A549 (cell line): Measurements from ENCODE around the gene CLPX. TPM values are rescaled to one million over a fixed set of nuclear protein-coding genes. Genes with fewer than 3 reads are reported as not detected.
A peak's percentile ranks its signal among the peaks of the same experiment; 100 is the strongest.

Experiments used
- ATAC-seq, 2 experiments: fragments of 200-7000 bp in 1 of 2; fragments of >200 bp in 1 of 2; cut with Nextera tagmentation in 1 of 2; cut with Tn5 transposase in 1 of 2; 3 replicates each; pipeline versions ENCODE4 v1.8.0 to v1.9.1; 2018 to 2020; ENCODE audit warnings: mild to moderate bottlenecking in 1 of 2, moderate library complexity in 1 of 2
- CTCF ChIA-PET: fragments of 300-600 bp; sonication (Branson Sonifier 250); formaldehyde crosslinking; extraction: SDS; loops from one replicate; lab custom pipeline; 2021; ENCODE audit warnings: antibody characterized with exemption, inconsistent platforms; lab: Yijun Ruan, JAX
- POLR2A ChIA-PET: fragments of 350-600 bp; formaldehyde crosslinking; extraction: SDS; loops from one replicate; lab custom pipeline; 2021; ENCODE audit warnings: antibody characterized with exemption, inconsistent platforms; lab: Yijun Ruan, JAX
- DNase-seq, 2 experiments: peaks; one replicate each; pipeline versions ENCODE4 v3.0.0 to v3.0.0-alpha.2; 2011 to 2016; ENCODE audit warnings: low read depth in 1 of 2, low spot score in 1 of 2
- FAIRE-seq: peaks from 2 replicates; lab custom pipeline; 2011; peaks lifted over from hg19 to GRCh38; lab: Jason Lieb, UNC
- H3K27ac ChIP-seq, 2 experiments: fragments of >200 bp; sonication (Bioruptor Twin); formaldehyde crosslinking; 3 replicates each; pipeline ENCODE4 v1.5.1; 2016 to 2017
- H3K4me1 ChIP-seq: fragments of >200 bp; sonication (Bioruptor Twin); formaldehyde crosslinking; 3 replicates; pipeline ENCODE4 v1.6.1; 2016
- H3K4me2 ChIP-seq: fragments of >200 bp; sonication (Bioruptor Twin); formaldehyde crosslinking; 3 replicates; pipeline ENCODE4 v1.6.1; 2016
- H3K4me3 ChIP-seq: fragments of >200 bp; sonication (Bioruptor Twin); formaldehyde crosslinking; 3 replicates; pipeline ENCODE4 v1.5.1; 2016
- H3K9me3 ChIP-seq: fragments of >200 bp; sonication (Bioruptor Twin); formaldehyde crosslinking; 3 replicates; pipeline ENCODE4 v1.6.1; 2016
- ATOH8 ChIP-seq: fragments of 250-450 bp; sonication (Bioruptor Pico); IDR thresholded peaks from 2 replicates; pipeline ENCODE4 v1.5.0; 2020; ENCODE audit warnings: low read depth, mild to moderate bottlenecking, moderate library complexity
- BHLHE40 ChIP-seq: IDR thresholded peaks from 2 replicates; pipeline ENCODE4 v1.6.1; 2012; ENCODE audit warnings: low read depth, low read length, inconsistent platforms
- CEBPB ChIP-seq, 2 experiments: fragments of >200 bp in 1 of 2; sonication (Bioruptor Twin) in 1 of 2; formaldehyde crosslinking in 1 of 2; IDR thresholded peaks; 2 replicates each; pipeline ENCODE4 v1.6.1; 2012 to 2016
- EHMT2 ChIP-seq: fragments of 200-600 bp; sonication (generic); IDR thresholded peaks from 2 replicates; pipeline ENCODE4 v1.6.1; 2016; ENCODE audit warnings: antibody characterized with exemption, low read depth, mild to moderate bottlenecking, moderate library complexity
- EP300 ChIP-seq, 2 experiments: fragments of >200 bp; sonication (Bioruptor Twin); formaldehyde crosslinking; IDR thresholded peaks; 2 replicates in 1 of 2; 3 replicates in 1 of 2; pipeline ENCODE4 v1.6.1; 2016 to 2017
- ESRRA ChIP-seq: fragments of 150-350 bp; IDR thresholded peaks from 2 replicates; pipeline ENCODE4 v1.6.1; 2014; ENCODE audit warnings: mild to moderate bottlenecking, low read length, borderline replicate concordance
- FOSL2 ChIP-seq, 2 experiments: fragments of 450-650 bp in 1 of 2; fragments of >200 bp in 1 of 2; sonication (Bioruptor Twin) in 1 of 2; formaldehyde crosslinking; IDR thresholded peaks; 2 replicates each; pipeline versions ENCODE4 v1.5.0 to v1.6.1; 2016 to 2020; ENCODE audit warnings: mild to moderate bottlenecking in 1 of 2, moderate library complexity in 1 of 2
- HDAC2 ChIP-seq: fragments of 200-600 bp; sonication (generic); IDR thresholded peaks from 2 replicates; pipeline ENCODE4 v1.6.1; 2016
- HMGXB4 ChIP-seq: fragments of 250-450 bp; sonication (Bioruptor Pico); IDR thresholded peaks from 2 replicates; pipeline ENCODE4 v1.5.0; 2021; ENCODE audit warnings: mild to moderate bottlenecking, moderate library complexity, borderline replicate concordance
- JUNB ChIP-seq: fragments of >200 bp; sonication (Bioruptor Twin); formaldehyde crosslinking; IDR thresholded peaks from 2 replicates; pipeline ENCODE4 v1.6.1; 2016
- KDM1A ChIP-seq: fragments of 200-600 bp; sonication (generic); IDR thresholded peaks from 2 replicates; pipeline ENCODE4 v1.6.1; 2016; ENCODE audit warnings: low read depth, mild to moderate bottlenecking
- KDM5A ChIP-seq: fragments of 200-600 bp; sonication (generic); IDR thresholded peaks from 2 replicates; pipeline ENCODE4 v1.6.1; 2016; ENCODE audit warnings: antibody characterized with exemption, mild to moderate bottlenecking
- MAFK ChIP-seq: fragments of 450-650 bp; IDR thresholded peaks from 2 replicates; pipeline ENCODE4 v1.6.1; 2014; ENCODE audit not compliant: partially characterized antibody
- MAZ ChIP-seq: fragments of 150-350 bp; IDR thresholded peaks from 2 replicates; pipeline ENCODE4 v1.6.1; 2014; ENCODE audit warnings: antibody characterized with exemption, low read depth, low read length, borderline replicate concordance
- NFE2L2 ChIP-seq: fragments of 150-350 bp; conservative IDR thresholded peaks from 2 replicates; pipeline ENCODE4 v1.6.1; 2014; ENCODE audit warnings: low read length
- NPAS2 ChIP-seq: fragments of 250-450 bp; sonication (Bioruptor Pico); IDR thresholded peaks from 2 replicates; pipeline ENCODE4 v1.8.0; 2022; ENCODE audit warnings: mild to moderate bottlenecking, moderate library complexity, borderline replicate concordance
- PBX3 ChIP-seq: IDR thresholded peaks from 2 replicates; pipeline ENCODE4 v1.6.1; 2012
- POLR2AphosphoS2 ChIP-seq: conservative IDR thresholded peaks from 2 replicates; pipeline ENCODE4 v1.6.1; 2012; ENCODE audit warnings: low read length, improper control_type of control experiment, inconsistent platforms
- RAD21 ChIP-seq, 2 experiments: fragments of >200 bp in 1 of 2; sonication (Bioruptor Twin) in 1 of 2; formaldehyde crosslinking in 1 of 2; IDR thresholded peaks in 1 of 2; conservative IDR thresholded peaks in 1 of 2; 2 replicates in 1 of 2; 3 replicates in 1 of 2; pipeline ENCODE4 v1.6.1; 2012 to 2018; ENCODE audit warnings: inconsistent platforms in 1 of 2
- RCOR1 ChIP-seq: fragments of 150-350 bp; IDR thresholded peaks from 2 replicates; pipeline ENCODE4 v1.6.1; 2014; ENCODE audit warnings: antibody characterized with exemption, low read length, low read depth
- RFX5 ChIP-seq: fragments of 450-650 bp; IDR thresholded peaks from 2 replicates; pipeline ENCODE4 v1.7.1; 2014; ENCODE audit warnings: antibody characterized with exemption, mild to moderate bottlenecking, moderate library complexity
- SREBF2 ChIP-seq: fragments of 450-650 bp; IDR thresholded peaks from 2 replicates; pipeline ENCODE4 v1.6.1; 2014; ENCODE audit warnings: mild to moderate bottlenecking, moderate library complexity
- TFCP2L1 ChIP-seq: fragments of 250-450 bp; sonication (Bioruptor Pico); IDR thresholded peaks from 2 replicates; pipeline ENCODE4 v1.5.0; 2021; ENCODE audit warnings: mild to moderate bottlenecking
- WGBS: methylation state at CpG from one replicate; pipeline ENCODE4 v1.1.6; 2017; ENCODE audit errors: missing lambda C conversion rate; 5-methylcytosine and 5-hydroxymethylcytosine counted together
- polyA plus RNA-seq, 4 experiments: library from polyadenylated mRNA; depleted of rRNA in 3 of 4; stranded (reverse); fragments of >200 nt; fragmentation: RNase III in 1 of 4; extraction: RNeasy Plus Mini Kit Qiagen cat#74134 plus additional on column Dnase treatment in 1 of 4; gene quantifications; 2 replicates in 3 of 4; 3 replicates in 1 of 4; pipeline ENCODE4 v1.2.3, GENCODE V29; 2011 to 2017
- TF ChIP-seq, protein P1 (sequence below): fragments of 150-350 bp; IDR thresholded peaks from 2 replicates; pipeline ENCODE4 v1.6.1; 2014; ENCODE audit warnings: low read depth, mild to moderate bottlenecking, low read length
- TF ChIP-seq, protein P2 (sequence below): fragments of >200 bp; sonication (Bioruptor Twin); formaldehyde crosslinking; IDR thresholded peaks from 3 replicates; pipeline ENCODE4 v1.6.1; 2016

Gene CLPX
- polyA plus RNA-seq, 2 of the 4 experiments (the other 2 are of a cell fraction): 55.4 to 113 TPM

GRCh38 chr15:65154720-65155119 lies 30.4 kb downstream of the CLPX start:
- no peak for ATAC-seq
- Histone ChIP-seq H3K27ac (no peak overlapping the region), H3K4me1 (no peaks in the 10 kb centered on the region), H3K4me2 (no peak overlapping the region), H3K4me3 (no peak overlapping the region), H3K9me3 (no peaks in the 10 kb centered on the region)
- 93% methylated on average over 6 of the region's 6 CpGs for WGBS
- no peak for FAIRE-seq
- ChIA-PET POLR2A (no interaction called here), CTCF (no interaction called here)
- no peak for DNase-seq
- TF ChIP-seq RAD21 (conservative IDR thresholded peaks at IDR 0.05 in 1 of 2, IDR thresholded peaks at IDR 0.05 in 1 of 2): no peak
- peak in 1 of 2 experiments; percentile 27; a peak in 2 of 4 replicates for TF ChIP-seq CEBPB (IDR thresholded peaks at IDR 0.05)
- TF ChIP-seq NFE2L2: no peak
- TF ChIP-seq, protein P1, sequence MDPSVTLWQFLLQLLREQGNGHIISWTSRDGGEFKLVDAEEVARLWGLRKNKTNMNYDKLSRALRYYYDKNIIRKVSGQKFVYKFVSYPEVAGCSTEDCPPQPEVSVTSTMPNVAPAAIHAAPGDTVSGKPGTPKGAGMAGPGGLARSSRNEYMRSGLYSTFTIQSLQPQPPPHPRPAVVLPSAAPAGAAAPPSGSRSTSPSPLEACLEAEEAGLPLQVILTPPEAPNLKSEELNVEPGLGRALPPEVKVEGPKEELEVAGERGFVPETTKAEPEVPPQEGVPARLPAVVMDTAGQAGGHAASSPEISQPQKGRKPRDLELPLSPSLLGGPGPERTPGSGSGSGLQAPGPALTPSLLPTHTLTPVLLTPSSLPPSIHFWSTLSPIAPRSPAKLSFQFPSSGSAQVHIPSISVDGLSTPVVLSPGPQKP: no peak

DNA sequence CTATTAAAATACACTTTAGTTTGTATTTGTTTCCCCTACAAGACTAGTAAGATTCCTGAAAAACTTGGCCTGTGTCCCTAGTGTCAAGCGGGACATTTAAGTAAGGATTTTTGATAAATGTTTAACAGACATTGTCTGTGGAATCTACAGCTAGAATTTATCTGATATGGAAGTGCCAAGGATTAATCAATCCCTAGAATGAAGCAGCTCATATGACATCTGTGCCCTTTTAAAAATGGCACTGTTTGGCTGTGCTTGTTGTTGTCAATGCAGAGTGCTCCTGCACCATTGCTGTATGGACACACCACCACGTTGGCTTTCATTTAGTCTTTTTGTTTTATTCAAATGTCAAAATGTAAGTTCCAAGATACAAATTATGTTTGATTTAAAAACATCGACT lies 37.2 kb downstream of the CLPX start:
- no peak overlapping the region for H3K4me2 ChIP-seq
- no peak overlapping the region for H3K4me3 ChIP-seq
- ATAC-seq (no peak), FAIRE-seq (no peak), DNase-seq (no peak)
- ChIA-PET POLR2A (interaction anchor here (1.2 kb wide), 1 partner anchor 157 kb away, joined by 4 read pairs; the partner anchor contains the start of gene RNU5B-1), CTCF (interaction anchor here (1.0 to 3.0 kb wide), 4 partner anchors 9 to 237 kb away, joined by 3 to 8 read pairs (median 4); no protein-coding TSS in a partner anchor)
- no peaks in the 10 kb centered on the region for H3K9me3 ChIP-seq
- TF ChIP-seq, protein P1: no peak
- no peak for TF ChIP-seq RCOR1
- no peak for TF ChIP-seq JUNB
- TF ChIP-seq EP300 (IDR thresholded peaks at IDR 0.05): no peak
- TF ChIP-seq ATOH8 (CRISPR knock-in tag): no peak
- no peak for TF ChIP-seq POLR2AphosphoS2
- no peak for TF ChIP-seq CEBPB (IDR thresholded peaks at IDR 0.05)
- TF ChIP-seq KDM5A: no peak
- TF ChIP-seq HDAC2: no peak
- TF ChIP-seq NPAS2: no peak
- TF ChIP-seq HMGXB4 (CRISPR knock-in tag): no peak
- no peak for TF ChIP-seq MAZ
- no peak overlapping the region for H3K27ac ChIP-seq
- 90% methylated on average over 3 of the region's 3 CpGs for WGBS
- no peaks in the 10 kb centered on the region for H3K4me1 ChIP-seq

DNA sequence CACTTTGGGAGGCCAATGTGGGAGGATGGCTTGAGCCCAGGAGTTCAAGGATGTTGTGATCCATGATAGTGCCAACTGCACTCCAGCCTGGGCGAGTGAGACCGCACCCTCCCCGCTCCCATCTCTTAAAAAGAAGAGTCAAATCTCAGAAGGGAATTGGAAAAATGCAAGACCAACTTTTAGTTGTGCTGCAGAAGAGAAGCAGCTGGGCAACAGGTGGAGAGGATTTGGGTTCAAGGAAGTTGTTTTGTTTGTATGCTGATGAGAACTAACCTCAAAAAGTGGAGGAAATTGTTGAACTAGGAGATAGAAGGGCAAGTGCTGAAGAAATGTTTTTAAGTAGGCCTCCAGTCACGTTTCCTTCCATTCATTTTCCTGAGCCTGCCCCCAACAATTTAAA lies 38.7 kb downstream of the CLPX start:
- Histone ChIP-seq H3K9me3 (no peaks in the 10 kb centered on the region), H3K4me2 (no peak overlapping the region), H3K4me1 (no peaks in the 10 kb centered on the region), H3K27ac (no peak overlapping the region), H3K4me3 (no peak overlapping the region)
- FAIRE-seq (no peak), ATAC-seq (no peak), DNase-seq (no peak)
- POLR2A ChIA-PET: no interaction called here
- WGBS: 95% methylated on average over 4 of the region's 4 CpGs
- CTCF ChIA-PET: no interaction called here
- TF ChIP-seq PBX3 (no peak), FOSL2 (IDR thresholded peaks at IDR 0.05) (no peak), FOSL2 (CRISPR knock-in tag; IDR thresholded peaks at IDR 0.05) (no peak), EHMT2 (no peak), TFCP2L1 (no peak), SREBF2 (no peak), RFX5 (no peak), ESRRA (no peak), KDM1A (no peak), HMGXB4 (CRISPR knock-in tag) (no peak), POLR2AphosphoS2 (no peak), MAFK (no peak), BHLHE40 (no peak), RAD21 (conservative IDR thresholded peaks at IDR 0.05 in 1 of 2, IDR thresholded peaks at IDR 0.05 in 1 of 2) (no peak)
- TF ChIP-seq, protein P2, sequence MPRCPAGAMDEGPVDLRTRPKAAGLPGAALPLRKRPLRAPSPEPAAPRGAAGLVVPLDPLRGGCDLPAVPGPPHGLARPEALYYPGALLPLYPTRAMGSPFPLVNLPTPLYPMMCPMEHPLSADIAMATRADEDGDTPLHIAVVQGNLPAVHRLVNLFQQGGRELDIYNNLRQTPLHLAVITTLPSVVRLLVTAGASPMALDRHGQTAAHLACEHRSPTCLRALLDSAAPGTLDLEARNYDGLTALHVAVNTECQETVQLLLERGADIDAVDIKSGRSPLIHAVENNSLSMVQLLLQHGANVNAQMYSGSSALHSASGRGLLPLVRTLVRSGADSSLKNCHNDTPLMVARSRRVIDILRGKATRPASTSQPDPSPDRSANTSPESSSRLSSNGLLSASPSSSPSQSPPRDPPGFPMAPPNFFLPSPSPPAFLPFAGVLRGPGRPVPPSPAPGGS: no peak
